Measurements from ENCODE around the gene MYLK.

MYLK gene

GRCh38 chr3:123926396-123926795, 42.3 kb upstream of the MYLK start:
- TF ChIP-seq GABPA (IDR thresholded peaks at IDR 0.05; ENCODE audit: low read depth), result no peak
- no peak for TF ChIP-seq CTCF (IDR thresholded peaks at IDR 0.05; ENCODE audit: insufficient read depth, low read length)
- no peak for TF ChIP-seq SPI1 (IDR thresholded peaks at IDR 0.05; ENCODE audit: borderline replicate concordance, low read depth)
- TF ChIP-seq POLR2AphosphoS5 (IDR thresholded peaks at IDR 0.05; ENCODE audit: low read depth), result no peak
- no peak for TF ChIP-seq REST (IDR thresholded peaks at IDR 0.05; ENCODE audit: insufficient replicate concordance, low read depth)
- Histone ChIP-seq H3K27me3 (ENCODE audit: insufficient read depth, poor library complexity, severe bottlenecking) (no peaks in the 10 kb centered on the region), H3K27ac (replicated peaks) (no peak overlapping the region), H3K4me3 (replicated peaks; ENCODE audit: insufficient read depth, low read length) (no peak overlapping the region)
- no peak for DNase-seq (ENCODE audit: low read depth in 1 of 2, low spot score in 1 of 2)

- no peak for TF ChIP-seq POLR2AphosphoS5 (IDR thresholded peaks at IDR 0.05; ENCODE audit: low read depth)
- TF ChIP-seq REST (IDR thresholded peaks at IDR 0.05; ENCODE audit: insufficient replicate concordance, low read depth), result no peak
- TF ChIP-seq SPI1 (IDR thresholded peaks at IDR 0.05; ENCODE audit: borderline replicate concordance, low read depth), result no peak
- no peak for TF ChIP-seq GABPA (IDR thresholded peaks at IDR 0.05; ENCODE audit: low read depth)
- no peak for TF ChIP-seq CTCF (IDR thresholded peaks at IDR 0.05; ENCODE audit: insufficient read depth, low read length)
- H3K27me3 ChIP-seq (ENCODE audit: insufficient read depth, poor library complexity, severe bottlenecking), result no peaks in the 10 kb centered on the region
- H3K27ac ChIP-seq (replicated peaks), result no peak overlapping the region
- DNase-seq (ENCODE audit: low read depth in 1 of 2, low spot score in 1 of 2), result no peak
- H3K4me3 ChIP-seq (replicated peaks; ENCODE audit: insufficient read depth, low read length), result no peak overlapping the region
These were observed 36.7 kb upstream of the MYLK start for GRCh38 chr3:123920868-123921267.

GRCh38 chr3:123920383-123920782, 36.3 kb upstream of the MYLK start:
- no peaks in the 10 kb centered on the region for H3K27me3 ChIP-seq (ENCODE audit: insufficient read depth, poor library complexity, severe bottlenecking)
- no peak for TF ChIP-seq SPI1 (IDR thresholded peaks at IDR 0.05; ENCODE audit: borderline replicate concordance, low read depth)
- no peak for TF ChIP-seq POLR2AphosphoS5 (IDR thresholded peaks at IDR 0.05; ENCODE audit: low read depth)
- TF ChIP-seq GABPA (IDR thresholded peaks at IDR 0.05; ENCODE audit: low read depth), result no peak
- H3K27ac ChIP-seq (replicated peaks), result no peak overlapping the region
- no peak overlapping the region for H3K4me3 ChIP-seq (replicated peaks; ENCODE audit: insufficient read depth, low read length)
- no peak for DNase-seq (ENCODE audit: low read depth in 1 of 2, low spot score in 1 of 2)

GRCh38 chr3:123919353-123919752, 35.2 kb upstream of the MYLK start:
- no peak overlapping the region for H3K4me3 ChIP-seq (replicated peaks; ENCODE audit: insufficient read depth, low read length)
- H3K27ac ChIP-seq (replicated peaks), result no peak overlapping the region
- no peak for DNase-seq (ENCODE audit: low read depth in 1 of 2, low spot score in 1 of 2)
- no peaks in the 10 kb centered on the region for H3K27me3 ChIP-seq (ENCODE audit: insufficient read depth, poor library complexity, severe bottlenecking)
- no peak for TF ChIP-seq REST (IDR thresholded peaks at IDR 0.05; ENCODE audit: insufficient replicate concordance, low read depth)
- no peak for TF ChIP-seq POLR2AphosphoS5 (IDR thresholded peaks at IDR 0.05; ENCODE audit: low read depth)
- TF ChIP-seq SPI1 (IDR thresholded peaks at IDR 0.05; ENCODE audit: borderline replicate concordance, low read depth), result no peak
- TF ChIP-seq GABPA (IDR thresholded peaks at IDR 0.05; ENCODE audit: low read depth), result no peak
- no peak for TF ChIP-seq CTCF (IDR thresholded peaks at IDR 0.05; ENCODE audit: insufficient read depth, low read length)

Measured in HL-60 (cell line).